Measurements from ENCODE around the gene NPBWR2. TPM values are rescaled to one million over a fixed set of nuclear protein-coding genes. Genes with fewer than 3 reads are reported as not detected.
A peak's percentile ranks its signal among the peaks of the same experiment; 100 is the strongest.

The NPBWR2 gene
- total RNA-seq, 6 experiments from 2014 or later, result not detected

GRCh38 chr20:64111841-64112641 lies 4.7 kb upstream of the NPBWR2 start:
- DNase-seq (peak in 1 of 3 donors; percentile 40), ATAC-seq (no peak)
- TF ChIP-seq POLR2A (IDR thresholded peaks at IDR 0.05) (no peak), CTCF (IDR thresholded peaks at IDR 0.05) (no peak)
- Histone ChIP-seq H3K9me3 (no peaks in the 10 kb centered on the region), H3K4me1 (no peaks in the 10 kb centered on the region), H3K36me3 (no peaks in the 10 kb centered on the region), H3K4me3 (no peak overlapping the region), H3K27me3 (no peaks in the 10 kb centered on the region), H3K27ac (no peak overlapping the region)
- intact Hi-C loops (cut with DNase I), result no loop called here
- WGBS (ENCODE audit: insufficient coverage, low coverage, low lambda C conversion rate, missing lambda C conversion rate), result 24% methylated on average over 3 of the region's 19 CpGs

DNA sequence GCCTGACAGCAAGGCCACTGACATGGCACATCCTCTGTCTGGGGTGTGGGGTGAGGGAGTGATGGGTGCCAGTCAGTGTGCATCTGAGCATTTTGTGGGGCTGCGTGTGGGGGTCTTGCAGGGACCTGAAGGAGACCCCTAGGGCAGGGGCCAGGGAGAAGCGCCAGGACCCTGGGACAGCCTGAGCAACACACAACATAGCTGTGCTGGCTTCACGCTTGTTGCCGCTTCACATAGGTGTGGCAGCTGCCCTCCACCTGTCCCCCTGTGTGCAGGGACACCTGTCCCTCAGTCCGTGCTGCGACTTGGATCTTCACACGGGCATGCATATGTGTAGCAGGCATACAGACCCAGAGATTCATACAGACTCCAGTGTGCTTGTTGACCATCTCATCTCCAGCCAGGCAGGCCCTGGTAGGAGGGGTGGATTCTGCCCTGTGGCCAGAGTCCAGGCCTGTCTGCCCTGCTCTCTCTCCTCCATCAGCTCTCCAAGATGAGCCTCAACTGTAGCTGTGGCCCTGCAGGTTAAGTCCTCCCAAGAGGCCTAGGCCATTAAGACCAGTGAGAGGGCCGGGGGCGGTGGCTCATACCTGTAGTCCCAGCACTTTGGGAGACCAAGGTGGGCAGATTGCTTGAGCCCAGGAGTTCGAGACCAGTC lies 3.2 kb upstream of the NPBWR2 start:
- Histone ChIP-seq H3K27me3 (no peaks in the 10 kb centered on the region), H3K27ac (no peak overlapping the region), H3K4me3 (no peak overlapping the region), H3K9me3 (no peaks in the 10 kb centered on the region), H3K4me1 (no peaks in the 10 kb centered on the region), H3K36me3 (no peaks in the 10 kb centered on the region)
- no peak for TF ChIP-seq CTCF (IDR thresholded peaks at IDR 0.05)
- no peak for TF ChIP-seq POLR2A (IDR thresholded peaks at IDR 0.05)
- intact Hi-C loops (cut with DNase I), result no loop called here
- ATAC-seq (peak in 1 of 4 donors; percentile 57), DNase-seq (peak in 2 of 3 donors; percentile 40 to 45)
- 100% methylated on average over 1 of the region's 10 CpGs for WGBS (ENCODE audit: insufficient coverage, low coverage, low lambda C conversion rate, missing lambda C conversion rate)

DNA sequence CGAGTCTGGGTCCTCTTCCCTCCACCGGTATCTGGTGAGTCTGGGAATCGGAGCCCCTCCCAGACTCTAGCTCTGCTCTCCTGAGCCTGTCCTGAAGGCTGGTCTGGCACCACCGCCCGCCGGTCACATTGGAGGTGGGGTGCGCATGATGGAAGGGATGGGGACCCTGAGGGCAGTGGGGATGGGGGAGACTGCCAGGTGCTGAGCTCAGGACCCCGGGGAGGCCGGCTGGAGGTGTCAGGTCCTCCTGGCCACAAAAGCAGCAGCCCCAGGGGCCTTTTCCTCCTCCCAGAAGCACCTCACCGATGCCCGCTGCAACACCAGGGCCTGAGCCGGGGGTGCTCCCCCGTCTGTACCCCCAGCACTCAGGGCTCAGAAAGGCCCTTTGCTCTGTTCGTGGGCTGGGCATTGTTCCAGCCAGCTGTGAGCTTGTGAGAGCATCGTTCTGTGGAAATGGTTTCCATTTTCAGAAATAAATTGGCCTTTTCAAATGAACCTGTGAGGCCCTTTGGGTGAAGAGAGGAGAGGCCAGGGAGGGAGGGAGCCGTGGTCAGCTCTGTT lies 2.5 kb upstream of the NPBWR2 start:
- H3K36me3 ChIP-seq, result no peaks in the 10 kb centered on the region
- ATAC-seq (no peak), DNase-seq (peak in 1 of 3 donors; percentile 31)
- intact Hi-C loops (cut with DNase I), result no loop called here
- no peaks in the 10 kb centered on the region for H3K27me3 ChIP-seq
- no peaks in the 10 kb centered on the region for H3K4me1 ChIP-seq
- H3K4me3 ChIP-seq, result no peak overlapping the region
- 80% methylated on average over 1 of the region's 16 CpGs for WGBS (ENCODE audit: insufficient coverage, low coverage, low lambda C conversion rate, missing lambda C conversion rate)
- TF ChIP-seq CTCF (IDR thresholded peaks at IDR 0.05) (no peak), POLR2A (IDR thresholded peaks at IDR 0.05) (no peak)
- no peaks in the 10 kb centered on the region for H3K9me3 ChIP-seq
- H3K27ac ChIP-seq, result no peak overlapping the region

DNA sequence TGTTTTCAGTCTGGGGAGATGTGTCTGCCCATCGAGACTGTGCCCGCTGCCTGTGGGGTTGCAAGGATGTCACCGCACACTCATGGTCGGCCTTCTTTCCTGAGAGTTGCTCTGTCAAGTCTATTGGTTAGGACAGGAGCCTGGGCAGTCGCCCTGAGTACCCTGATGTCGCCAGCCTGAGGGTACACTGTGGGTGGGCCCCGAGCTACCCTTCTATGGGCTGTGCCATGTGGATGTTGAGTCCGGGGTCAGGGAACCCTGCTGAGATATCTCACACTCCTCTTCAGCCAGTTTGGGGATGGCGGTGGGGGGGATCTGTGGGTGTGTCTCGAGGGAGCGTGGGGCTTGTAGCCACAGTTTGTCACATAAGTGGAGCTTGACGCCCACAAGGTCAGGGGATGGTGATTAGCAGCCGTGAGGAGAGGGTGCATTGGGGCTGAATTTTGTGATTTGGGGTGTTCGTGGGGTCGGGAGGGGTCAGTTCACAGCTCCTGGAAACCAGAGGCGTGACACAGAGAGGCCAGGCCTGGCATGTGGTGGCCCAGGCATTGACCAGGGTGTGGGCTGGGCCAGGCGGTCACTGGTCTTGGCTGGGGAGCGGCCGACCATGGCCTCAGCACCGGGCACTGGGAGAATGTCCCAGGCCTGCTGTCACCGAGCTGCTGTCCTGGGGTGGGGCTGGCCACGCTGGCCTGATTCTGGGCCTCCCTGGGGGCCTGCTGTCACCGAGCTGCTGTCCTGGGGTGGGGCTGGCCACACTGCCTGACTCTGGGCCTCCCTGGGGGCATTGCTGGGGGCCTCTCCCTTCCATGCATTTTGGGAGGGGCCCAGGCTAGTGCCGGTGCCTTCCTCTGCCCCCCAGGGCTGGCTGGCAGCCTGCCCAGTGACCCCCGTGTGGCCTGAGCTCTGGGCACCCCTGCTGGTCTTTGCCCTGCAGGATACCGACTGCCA lies 1.6 kb upstream of the NPBWR2 start:
- WGBS (ENCODE audit: insufficient coverage, low coverage, low lambda C conversion rate, missing lambda C conversion rate), result 40% methylated on average over 1 of the region's 26 CpGs
- TF ChIP-seq CTCF (IDR thresholded peaks at IDR 0.05), result no peak
- no peak for TF ChIP-seq POLR2A (IDR thresholded peaks at IDR 0.05)

More for the DNA sequence above, 1.6 kb upstream of the NPBWR2 start:
- Histone ChIP-seq H3K36me3 (no peaks in the 10 kb centered on the region), H3K9me3 (no peaks in the 10 kb centered on the region), H3K27ac (no peak overlapping the region), H3K4me1 (no peaks in the 10 kb centered on the region), H3K4me3 (no peak overlapping the region), H3K27me3 (no peaks in the 10 kb centered on the region)
- peak in 2 of 3 donors; percentile 41 to 47 for DNase-seq
- intact Hi-C loops (cut with DNase I), result no loop called here
- ATAC-seq, result no peak

All from right lobe of liver (tissue), 6 donors.